ENCODE data around the gene KRT81. TPM values are rescaled to one million over a fixed set of nuclear protein-coding genes. Genes with fewer than 3 reads are reported as not detected.

The KRT81 gene
- total and polyA plus RNA-seq, 2 donors (not counting 1 experiment from before 2014, with no cell fraction given), result not detected

DNA sequence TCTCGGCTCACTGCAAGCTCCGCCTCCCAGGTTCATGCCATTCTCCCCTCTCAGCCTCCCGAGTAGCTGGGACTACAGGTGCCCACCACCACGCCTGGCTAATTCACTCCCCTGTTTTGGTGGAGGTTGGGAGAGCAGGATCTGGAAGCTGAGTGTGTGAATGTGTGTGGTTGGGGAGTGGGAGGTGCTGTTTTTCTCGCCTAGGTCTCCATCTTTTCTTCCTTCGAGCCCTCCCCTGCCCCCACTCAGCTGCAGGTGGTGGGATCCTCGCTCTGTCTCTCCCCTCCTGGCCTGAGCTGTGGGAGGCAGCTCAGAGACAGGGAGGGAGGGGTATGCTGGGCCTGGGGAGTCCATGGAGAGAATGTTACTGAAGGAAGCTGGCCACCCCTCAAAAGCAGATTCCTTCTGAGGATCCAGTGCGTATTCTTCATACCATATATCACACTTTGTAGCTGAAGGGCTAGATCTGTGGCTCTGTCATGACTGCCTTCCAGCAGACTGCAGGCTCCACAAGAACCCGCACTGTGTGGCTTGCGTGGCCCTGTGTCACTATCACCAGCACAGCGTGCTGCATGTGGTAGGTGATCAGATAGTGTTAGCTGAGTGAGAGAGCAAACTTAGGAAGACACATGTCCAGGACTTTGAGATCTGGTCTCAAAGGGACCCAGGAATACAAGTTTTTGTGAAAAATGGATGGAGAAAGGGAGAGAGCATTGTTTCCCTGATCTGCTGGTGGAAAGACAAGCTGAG, 27.1 kb upstream of the KRT81 start:
- Histone ChIP-seq H3K79me2 (ENCODE audit: control insufficient read depth, insufficient read depth, low read length) (no peaks in the 10 kb centered on the region), H3K9me3 (ENCODE audit: control extremely low read depth in 1 of 3, control insufficient read depth in 2 of 3, insufficient read depth in 1 of 3, low read length in 2 of 3) (no peaks in the 10 kb centered on the region), H3K4me3 (ENCODE audit: control extremely low read depth in 1 of 5, extremely low read depth in 1 of 5, insufficient read depth in 1 of 5, low read depth in 2 of 5, low read length in 4 of 5) (no peak overlapping the region), H4K20me1 (ENCODE audit: control insufficient read depth, insufficient read depth, low read length, poor library complexity, severe bottlenecking) (no peaks in the 10 kb centered on the region), H3K27me3 (replicated peaks in 1 of 4; ENCODE audit: control extremely low read depth in 1 of 4, control insufficient read depth in 3 of 4, insufficient read depth in 4 of 4, low read length in 3 of 4) (peaks cover 0 to 27% (median 3%) of the 10 kb centered on the region in 4 experiments), H3K36me3 (replicated peaks in 1 of 2; ENCODE audit: control extremely low read depth in 1 of 2, control insufficient read depth in 1 of 2, extremely low read depth in 1 of 2, insufficient read depth in 2 of 2, low read length in 1 of 2) (no peaks in the 10 kb centered on the region), H3K4me2 (replicated peaks; ENCODE audit: low read depth, low read length, poor library complexity, severe bottlenecking) (no peak overlapping the region), H3K4me1 (ENCODE audit: control insufficient read depth in 2 of 2, insufficient read depth in 2 of 2, low read length in 2 of 2) (no peaks in the 10 kb centered on the region), H3K27ac (ENCODE audit: low read length in 2 of 2) (no peak overlapping the region), H3K9ac (ENCODE audit: low read length) (no peak overlapping the region), H2AFZ (ENCODE audit: insufficient read depth, low read depth, low read length, poor library complexity, severe bottlenecking) (no peak overlapping the region)
- intact Hi-C loops (cut with micrococcal nuclease), result no loop called here
- H3K27me3 Mint-ChIP-seq, result peaks cover 38% of the 10 kb centered on the region
- TF ChIP-seq, protein P1, sequence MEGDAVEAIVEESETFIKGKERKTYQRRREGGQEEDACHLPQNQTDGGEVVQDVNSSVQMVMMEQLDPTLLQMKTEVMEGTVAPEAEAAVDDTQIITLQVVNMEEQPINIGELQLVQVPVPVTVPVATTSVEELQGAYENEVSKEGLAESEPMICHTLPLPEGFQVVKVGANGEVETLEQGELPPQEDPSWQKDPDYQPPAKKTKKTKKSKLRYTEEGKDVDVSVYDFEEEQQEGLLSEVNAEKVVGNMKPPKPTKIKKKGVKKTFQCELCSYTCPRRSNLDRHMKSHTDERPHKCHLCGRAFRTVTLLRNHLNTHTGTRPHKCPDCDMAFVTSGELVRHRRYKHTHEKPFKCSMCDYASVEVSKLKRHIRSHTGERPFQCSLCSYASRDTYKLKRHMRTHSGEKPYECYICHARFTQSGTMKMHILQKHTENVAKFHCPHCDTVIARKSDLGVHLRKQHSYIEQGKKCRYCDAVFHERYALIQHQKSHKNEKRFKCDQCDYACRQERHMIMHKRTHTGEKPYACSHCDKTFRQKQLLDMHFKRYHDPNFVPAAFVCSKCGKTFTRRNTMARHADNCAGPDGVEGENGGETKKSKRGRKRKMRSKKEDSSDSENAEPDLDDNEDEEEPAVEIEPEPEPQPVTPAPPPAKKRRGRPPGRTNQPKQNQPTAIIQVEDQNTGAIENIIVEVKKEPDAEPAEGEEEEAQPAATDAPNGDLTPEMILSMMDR (IDR thresholded peaks at IDR 0.05), result no peak
- TF ChIP-seq EZH2 (IDR thresholded peaks at IDR 0.05; ENCODE audit: borderline replicate concordance, insufficient read depth, low read depth, low read length, poor library complexity, severe bottlenecking), result no peak
- no peak overlapping the region for H3K4me3 Mint-ChIP-seq
- 100% methylated on average over 2 of the region's 11 CpGs for WGBS (ENCODE audit: insufficient coverage)
- H3K4me1 Mint-ChIP-seq, result no peaks in the 10 kb centered on the region
- DNase-seq, result no peak
- no peak for ATAC-seq (ENCODE audit: low read depth)
- ChIA-PET POLR2A (no interaction called here), CTCF (interaction anchor here (0.6 to 0.8 kb wide), 2 partner anchors 9 to 40 kb away, joined by 3 read pairs; no protein-coding TSS in a partner anchor)
- no peaks in the 10 kb centered on the region for H3K9me3 Mint-ChIP-seq (ENCODE audit: insufficient read depth)
- no peak overlapping the region for H3K27ac Mint-ChIP-seq

DNA sequence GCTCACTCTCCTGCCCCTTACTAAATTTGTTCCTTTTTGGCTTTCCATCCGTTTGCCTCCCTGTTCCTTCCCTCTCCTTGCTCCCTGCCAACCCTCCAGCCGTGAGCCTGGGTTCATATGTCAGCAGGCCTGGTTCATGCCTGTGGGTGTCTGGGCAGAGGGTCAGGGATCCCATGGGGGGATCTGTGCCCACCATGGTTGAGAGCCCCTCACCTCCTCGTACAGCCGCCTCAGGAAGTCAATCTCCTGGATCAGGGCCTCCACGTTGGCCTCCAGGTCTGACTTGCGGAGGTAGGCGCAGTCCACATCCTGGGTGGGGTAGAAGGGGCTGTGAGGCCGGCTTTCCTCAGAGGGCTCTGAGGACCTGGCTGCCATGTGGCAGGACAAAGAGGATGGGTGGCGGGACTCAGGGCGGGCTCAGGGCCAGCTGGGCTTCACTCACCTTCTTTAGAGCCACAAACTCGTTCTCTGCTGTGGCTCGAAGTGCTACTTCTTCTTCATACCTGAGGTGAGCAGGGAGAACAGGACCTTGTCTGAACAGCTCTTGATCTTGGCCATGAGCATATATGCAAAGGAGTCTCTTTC, 26.2 kb upstream of the KRT81 start:
- ATAC-seq (ENCODE audit: low read depth), result no peak

More for the DNA sequence above, 26.2 kb upstream of the KRT81 start:
- ChIA-PET POLR2A (no interaction called here), CTCF (no interaction called here)
- H3K9me3 Mint-ChIP-seq (ENCODE audit: insufficient read depth), result no peaks in the 10 kb centered on the region
- no peak overlapping the region for H3K4me2 ChIP-seq (replicated peaks; ENCODE audit: low read depth, low read length, poor library complexity, severe bottlenecking)
- H3K79me2 ChIP-seq (ENCODE audit: control insufficient read depth, insufficient read depth, low read length), result no peaks in the 10 kb centered on the region
- H3K9ac ChIP-seq (ENCODE audit: low read length), result no peak overlapping the region
- peaks cover 0 to 19% (median 3%) of the 10 kb centered on the region in 4 experiments for H3K27me3 ChIP-seq (replicated peaks in 1 of 4; ENCODE audit: control extremely low read depth in 1 of 4, control insufficient read depth in 3 of 4, insufficient read depth in 4 of 4, low read length in 3 of 4)
- no peak overlapping the region for H2AFZ ChIP-seq (ENCODE audit: insufficient read depth, low read depth, low read length, poor library complexity, severe bottlenecking)
- peaks cover 37% of the 10 kb centered on the region for H3K27me3 Mint-ChIP-seq
- H3K27ac ChIP-seq (ENCODE audit: low read length in 2 of 2), result no peak overlapping the region
- intact Hi-C loops (cut with micrococcal nuclease), result no loop called here
- TF ChIP-seq EZH2 (IDR thresholded peaks at IDR 0.05; ENCODE audit: borderline replicate concordance, insufficient read depth, low read depth, low read length, poor library complexity, severe bottlenecking), result no peak
- TF ChIP-seq, protein P1 (IDR thresholded peaks at IDR 0.05), result no peak
- H3K9me3 ChIP-seq (ENCODE audit: control extremely low read depth in 1 of 3, control insufficient read depth in 2 of 3, insufficient read depth in 1 of 3, low read length in 2 of 3), result no peaks in the 10 kb centered on the region
- no peaks in the 10 kb centered on the region for H4K20me1 ChIP-seq (ENCODE audit: control insufficient read depth, insufficient read depth, low read length, poor library complexity, severe bottlenecking)
- no peaks in the 10 kb centered on the region for H3K36me3 ChIP-seq (replicated peaks in 1 of 2; ENCODE audit: control extremely low read depth in 1 of 2, control insufficient read depth in 1 of 2, extremely low read depth in 1 of 2, insufficient read depth in 2 of 2, low read length in 1 of 2)
- no peaks in the 10 kb centered on the region for H3K4me1 ChIP-seq (ENCODE audit: control insufficient read depth in 2 of 2, insufficient read depth in 2 of 2, low read length in 2 of 2)
- no peak for DNase-seq
- H3K4me3 Mint-ChIP-seq, result no peak overlapping the region
- H3K27ac Mint-ChIP-seq, result no peak overlapping the region
- no peaks in the 10 kb centered on the region for H3K4me1 Mint-ChIP-seq
- 91% methylated on average over 11 of the region's 12 CpGs for WGBS (ENCODE audit: insufficient coverage)
- H3K4me3 ChIP-seq (ENCODE audit: control extremely low read depth in 1 of 5, extremely low read depth in 1 of 5, insufficient read depth in 1 of 5, low read depth in 2 of 5, low read length in 4 of 5), result no peak overlapping the region
